ENCODE data around the gene COA8. TPM values are rescaled to one million over a fixed set of nuclear protein-coding genes. Genes with fewer than 3 reads are reported as not detected.

Gene COA8
- total and polyA plus RNA-seq, 10 of the 15 experiments (the other 5 are each of a cell fraction or from before 2014, with no cell fraction given), result 6.1 to 69.5 (median 25.8) TPM

GRCh38 chr14:103520657-103521437 is 41.9 kb upstream of the COA8 start (continued):
- no peak for TF ChIP-seq ZNF274 (IDR thresholded peaks at IDR 0.05; ENCODE audit: insufficient read depth, insufficient read length)
- TF ChIP-seq SREBF1 (IDR thresholded peaks at IDR 0.05; ENCODE audit: low read length), result no peak
- no peak for TF ChIP-seq ZNF687 (IDR thresholded peaks at IDR 0.05)
- TF ChIP-seq ZBTB33 (IDR thresholded peaks at IDR 0.05), result no peak
- peak; percentile 38 to 63 (median 60); a peak in 4 of 6 replicates for TF ChIP-seq CTCF (IDR thresholded peaks at IDR 0.05 in 2 of 3, conservative IDR thresholded peaks at IDR 0.05 in 1 of 3; ENCODE audit: control insufficient read depth in 2 of 3, extremely low read depth in 1 of 3, insufficient read depth in 1 of 3, low read depth in 3 of 3, low read length in 3 of 3)
- TF ChIP-seq RAD21 (IDR thresholded peaks at IDR 0.05; ENCODE audit: insufficient read depth, low read depth, low read length), result 0 out of 2 replicates have a peak, but pooled peaks have one; percentile 12
- no peak for TF ChIP-seq CBFB (IDR thresholded peaks at IDR 0.05; ENCODE audit: low read depth)
- peak; percentile 64 for TF ChIP-seq POLR2A (IDR thresholded peaks at IDR 0.05; ENCODE audit: low read depth, low read length)
- TF ChIP-seq POLR2AphosphoS5 (IDR thresholded peaks at IDR 0.05; ENCODE audit: low read length), result no peak
- peak; percentile 38 for TF ChIP-seq GATAD2B (conservative IDR thresholded peaks at IDR 0.05; ENCODE audit: low read depth)
- TF ChIP-seq DPF2 (IDR thresholded peaks at IDR 0.05), result peak; percentile 30; the same call in 1 of the 2 replicates
- 0 out of 2 replicates have a peak, but pooled peaks have one; percentile 40 for TF ChIP-seq SIN3A (IDR thresholded peaks at IDR 0.05; ENCODE audit: low read depth, low read length)
- no peak for TF ChIP-seq ZNF622 (IDR thresholded peaks at IDR 0.05)
- no peak for TF ChIP-seq MEF2B (IDR thresholded peaks at IDR 0.05; ENCODE audit: partially characterized antibody, poor library complexity, severe bottlenecking)
- TF ChIP-seq LARP7 (IDR thresholded peaks at IDR 0.05), result 0 out of 2 replicates have a peak, but pooled peaks have one; percentile 27
- TF ChIP-seq, protein P1, sequence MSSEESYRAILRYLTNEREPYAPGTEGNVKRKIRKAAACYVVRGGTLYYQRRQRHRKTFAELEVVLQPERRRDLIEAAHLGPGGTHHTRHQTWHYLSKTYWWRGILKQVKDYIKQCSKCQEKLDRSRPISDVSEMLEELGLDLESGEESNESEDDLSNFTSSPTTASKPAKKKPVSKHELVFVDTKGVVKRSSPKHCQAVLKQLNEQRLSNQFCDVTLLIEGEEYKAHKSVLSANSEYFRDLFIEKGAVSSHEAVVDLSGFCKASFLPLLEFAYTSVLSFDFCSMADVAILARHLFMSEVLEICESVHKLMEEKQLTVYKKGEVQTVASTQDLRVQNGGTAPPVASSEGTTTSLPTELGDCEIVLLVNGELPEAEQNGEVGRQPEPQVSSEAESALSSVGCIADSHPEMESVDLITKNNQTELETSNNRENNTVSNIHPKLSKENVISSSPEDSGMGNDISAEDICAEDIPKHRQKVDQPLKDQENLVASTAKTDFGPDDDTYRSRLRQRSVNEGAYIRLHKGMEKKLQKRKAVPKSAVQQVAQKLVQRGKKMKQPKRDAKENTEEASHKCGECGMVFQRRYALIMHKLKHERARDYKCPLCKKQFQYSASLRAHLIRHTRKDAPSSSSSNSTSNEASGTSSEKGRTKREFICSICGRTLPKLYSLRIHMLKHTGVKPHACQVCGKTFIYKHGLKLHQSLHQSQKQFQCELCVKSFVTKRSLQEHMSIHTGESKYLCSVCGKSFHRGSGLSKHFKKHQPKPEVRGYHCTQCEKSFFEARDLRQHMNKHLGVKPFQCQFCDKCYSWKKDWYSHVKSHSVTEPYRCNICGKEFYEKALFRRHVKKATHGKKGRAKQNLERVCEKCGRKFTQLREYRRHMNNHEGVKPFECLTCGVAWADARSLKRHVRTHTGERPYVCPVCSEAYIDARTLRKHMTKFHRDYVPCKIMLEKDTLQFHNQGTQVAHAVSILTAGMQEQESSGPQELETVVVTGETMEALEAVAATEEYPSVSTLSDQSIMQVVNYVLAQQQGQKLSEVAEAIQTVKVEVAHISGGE (CRISPR knock-in tag; IDR thresholded peaks at IDR 0.05), result no peak
- TF ChIP-seq TARDBP (IDR thresholded peaks at IDR 0.05; ENCODE audit: borderline replicate concordance), result no peak
- peak; percentile 62; the same call in 1 of the 2 replicates for TF ChIP-seq RB1 (IDR thresholded peaks at IDR 0.05; ENCODE audit: borderline replicate concordance)
- TF ChIP-seq JUNB (IDR thresholded peaks at IDR 0.05), result no peak
- peak; percentile 17; the same call in 1 of the 2 replicates for TF ChIP-seq CHD2 (IDR thresholded peaks at IDR 0.05; ENCODE audit: borderline replicate concordance, low read depth, low read length)
